CD4-positive, alpha-beta T cell treated with Interleukin-1 beta for 1 hour (primary cell): ENCODE results near the gene AZU1.
"Not testable (repeated sequence)": the region's sequence is repeated elsewhere in the genome, so short reads cannot be mapped to it uniquely, and the experiment has no call there.

Source experiments
- DNase-seq, 2 donors: peaks; one replicate each; pipeline ENCODE4 v3.0.0-alpha.2; 2020 to 2022

AZU1 gene

GRCh38 chr19:831407-832369 is 4.1 kb downstream of the AZU1 start:
- no peak for DNase-seq

DNA sequence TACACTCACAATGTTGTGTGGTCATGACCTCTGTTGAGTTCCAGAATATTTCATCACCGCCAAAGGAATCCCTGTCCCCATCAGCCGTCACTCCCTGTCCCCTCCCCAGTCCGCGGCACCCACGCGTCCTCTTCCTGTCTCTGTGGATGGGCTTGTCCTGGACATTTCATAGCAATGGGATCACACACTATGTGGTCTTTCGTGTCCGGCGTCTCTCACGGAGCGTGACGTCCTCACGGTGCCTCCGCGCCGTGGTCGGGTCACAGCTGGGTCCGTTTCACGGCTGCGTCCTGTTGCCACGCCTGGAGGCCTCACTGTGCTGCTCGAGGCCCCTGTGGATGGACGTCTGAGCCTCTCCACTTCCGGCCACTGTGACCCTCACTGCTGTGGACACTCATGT is 6.6 kb downstream of the AZU1 start:
- DNase-seq, result no peak

GRCh38 chr19:835210-835810 is 7.7 kb downstream of the AZU1 start:
- DNase-seq, result no peak

DNA sequence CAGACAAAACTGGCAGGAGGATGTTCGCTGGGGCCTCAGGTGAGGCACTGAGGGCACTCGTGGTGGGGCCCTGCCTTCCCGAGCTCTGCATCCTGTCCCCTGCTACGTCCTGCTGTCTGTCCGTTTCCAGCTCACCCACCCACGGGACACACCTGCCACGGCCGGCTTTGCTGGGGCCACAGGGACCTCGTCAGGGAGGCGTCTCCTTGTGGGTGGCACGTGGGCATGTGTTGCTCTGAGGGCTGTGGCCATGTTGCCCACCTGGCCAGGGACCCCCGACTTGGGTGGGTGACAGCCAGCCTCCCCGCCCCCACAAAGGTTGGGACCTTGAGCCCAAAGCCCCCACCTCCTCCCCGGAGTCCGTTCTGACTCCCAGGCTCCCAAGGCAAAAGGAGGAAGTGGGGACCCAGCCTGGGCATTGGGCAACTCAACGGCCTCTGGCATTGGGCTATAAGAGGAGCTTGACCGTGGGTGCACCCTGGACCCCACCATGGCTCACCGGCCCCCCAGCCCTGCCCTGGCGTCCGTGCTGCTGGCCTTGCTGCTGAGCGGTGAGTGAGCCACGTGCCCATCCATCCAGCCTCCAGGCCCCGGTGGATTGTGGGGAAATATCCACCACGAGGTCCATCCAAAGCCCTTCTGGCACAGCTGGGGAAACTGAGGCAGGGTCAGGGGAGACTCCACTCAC is 13.0 kb downstream of the AZU1 start, which contains the start of gene PRTN3:
TSS of gene PRTN3 (plus strand) at position 481 of the 688 bp plus-strand sequence. CDS start at position 491, 10 bp downstream.
- peak in 1 of 2 donors; percentile 34 for DNase-seq

DNA sequence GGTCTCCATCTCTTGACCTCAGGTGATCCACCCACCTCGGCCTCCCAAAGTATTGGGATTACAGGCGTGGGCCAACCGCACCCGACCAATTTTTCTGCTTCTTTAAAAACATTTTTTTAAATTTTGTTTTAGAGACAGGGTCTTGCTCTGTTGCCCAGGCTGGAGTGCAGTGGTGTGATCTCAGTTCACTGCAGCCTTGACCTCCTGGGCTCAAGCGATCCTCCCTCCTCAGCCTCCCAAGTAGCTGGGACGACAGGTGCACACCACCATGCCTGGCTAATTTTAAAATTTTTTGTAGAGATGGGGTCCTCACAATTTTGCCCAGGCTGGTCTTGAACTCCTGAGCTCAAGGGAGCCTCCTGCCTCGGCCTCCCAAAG is 15.2 kb downstream of the AZU1 start:
- DNase-seq, result not testable (repeated sequence)

GRCh38 chr19:843180-843835 is 15.7 kb downstream of the AZU1 start:
- DNase-seq, result no peak

GRCh38 chr19:843836-844545 is 16.4 kb downstream of the AZU1 start:
- no peak for DNase-seq

DNA sequence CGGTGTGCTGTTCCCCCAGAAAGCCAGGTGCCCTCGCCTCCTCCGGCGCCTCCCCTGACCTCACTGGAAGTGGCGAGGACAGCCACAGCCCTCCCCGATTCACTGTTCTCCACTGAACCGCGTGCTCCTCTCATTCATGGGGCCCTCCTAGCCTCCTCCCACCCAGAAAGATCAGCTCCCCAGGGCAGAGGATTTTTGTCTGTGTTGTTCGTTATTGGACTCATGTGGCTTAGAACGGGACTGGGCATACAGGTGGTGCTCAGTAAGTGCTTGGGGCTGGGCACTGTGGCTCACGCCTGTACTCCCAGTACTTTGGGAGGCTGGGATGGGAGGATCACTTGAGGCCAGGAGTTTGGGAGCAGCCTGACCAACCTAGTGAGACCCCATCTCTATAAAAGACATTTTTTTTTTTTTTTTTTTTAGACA is 16.9 kb downstream of the AZU1 start:
- no peak for DNase-seq

DNA sequence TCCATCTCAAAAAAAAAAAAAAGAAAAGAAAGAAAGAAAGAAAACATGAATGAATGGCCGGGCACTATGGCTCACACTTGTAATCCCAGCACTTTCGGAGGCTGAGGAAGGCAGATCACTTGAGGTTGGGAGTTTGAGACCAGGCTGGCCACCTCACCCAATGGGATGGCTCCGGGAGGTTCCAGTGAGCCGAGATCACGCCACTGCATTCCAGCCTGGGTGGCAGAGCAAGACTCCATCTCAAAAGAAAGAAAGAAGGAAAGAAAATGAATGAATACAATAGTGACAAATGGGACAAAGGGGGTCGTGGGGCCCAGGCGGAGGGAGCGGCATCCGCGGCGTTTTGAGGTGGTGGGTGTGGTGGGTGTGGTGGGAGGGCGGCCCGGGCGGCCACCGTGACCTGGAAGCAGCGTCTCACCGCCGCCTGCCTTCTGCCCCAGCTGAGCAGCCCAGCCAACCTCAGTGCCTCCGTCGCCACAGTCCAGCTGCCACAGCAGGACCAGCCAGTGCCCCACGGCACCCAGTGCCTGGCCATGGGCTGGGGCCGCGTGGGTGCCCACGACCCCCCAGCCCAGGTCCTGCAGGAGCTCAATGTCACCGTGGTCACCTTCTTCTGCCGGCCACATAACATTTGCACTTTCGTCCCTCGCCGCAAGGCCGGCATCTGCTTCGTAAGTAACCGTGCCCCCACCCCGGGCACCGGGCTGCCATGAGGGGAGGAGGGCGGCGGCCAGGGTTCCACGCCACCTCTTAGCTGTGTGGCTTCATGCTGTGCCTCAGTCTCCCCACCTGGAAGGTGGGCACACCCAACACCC is 18.3 kb downstream of the AZU1 start:
- no peak for DNase-seq

DNA sequence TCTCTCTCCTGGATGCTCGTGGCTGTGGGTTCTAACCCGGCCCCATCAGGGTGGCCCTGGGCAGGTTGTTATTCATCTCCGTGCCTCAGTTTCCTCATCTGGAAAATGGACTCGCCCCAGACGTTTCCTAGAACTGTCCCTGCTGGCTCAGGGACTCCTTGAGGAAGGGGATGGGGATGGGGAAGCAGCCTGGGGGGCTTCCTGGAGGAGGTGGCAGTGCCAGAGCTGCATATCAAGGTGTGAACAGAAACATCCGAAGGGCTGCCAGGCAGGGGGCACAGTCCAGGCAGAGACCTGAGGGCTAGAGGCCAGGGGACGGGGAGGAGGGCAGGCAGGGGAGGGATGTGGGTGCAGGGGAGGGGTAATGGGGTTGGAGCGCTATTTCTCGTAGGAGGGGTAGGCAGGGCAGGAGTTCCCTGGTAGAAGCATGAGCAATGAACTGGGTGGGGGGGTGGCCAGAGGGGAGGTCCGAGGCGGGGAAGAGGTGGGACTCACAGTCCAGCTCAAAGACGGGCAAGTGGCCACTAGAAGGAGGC is 20.8 kb downstream of the AZU1 start:
- DNase-seq, result no peak

- DNase-seq, result not testable (repeated sequence)
These were observed 21.6 kb downstream of the AZU1 start for GRCh38 chr19:849195-849594.

GRCh38 chr19:850221-850978 is 22.8 kb downstream of the AZU1 start:
- no peak for DNase-seq

DNA sequence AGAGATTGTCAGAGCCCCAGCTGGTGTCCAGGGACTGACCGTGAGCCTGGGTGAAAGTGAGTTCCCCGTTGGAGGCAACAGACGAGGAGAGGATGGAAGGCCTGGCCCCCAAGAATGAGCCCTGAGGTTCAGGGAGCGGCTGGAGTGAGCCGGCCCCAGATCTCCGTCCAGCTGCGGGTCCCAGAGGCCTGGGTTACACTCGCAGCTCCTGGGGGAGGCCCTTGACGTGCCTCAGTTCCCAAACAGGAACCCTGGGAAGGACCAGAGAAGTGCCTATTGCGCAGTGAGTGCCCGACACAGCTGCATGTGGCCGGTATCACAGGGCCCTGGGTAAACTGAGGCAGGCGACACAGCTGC is 23.3 kb downstream of the AZU1 start:
- DNase-seq, result no peak

DNA sequence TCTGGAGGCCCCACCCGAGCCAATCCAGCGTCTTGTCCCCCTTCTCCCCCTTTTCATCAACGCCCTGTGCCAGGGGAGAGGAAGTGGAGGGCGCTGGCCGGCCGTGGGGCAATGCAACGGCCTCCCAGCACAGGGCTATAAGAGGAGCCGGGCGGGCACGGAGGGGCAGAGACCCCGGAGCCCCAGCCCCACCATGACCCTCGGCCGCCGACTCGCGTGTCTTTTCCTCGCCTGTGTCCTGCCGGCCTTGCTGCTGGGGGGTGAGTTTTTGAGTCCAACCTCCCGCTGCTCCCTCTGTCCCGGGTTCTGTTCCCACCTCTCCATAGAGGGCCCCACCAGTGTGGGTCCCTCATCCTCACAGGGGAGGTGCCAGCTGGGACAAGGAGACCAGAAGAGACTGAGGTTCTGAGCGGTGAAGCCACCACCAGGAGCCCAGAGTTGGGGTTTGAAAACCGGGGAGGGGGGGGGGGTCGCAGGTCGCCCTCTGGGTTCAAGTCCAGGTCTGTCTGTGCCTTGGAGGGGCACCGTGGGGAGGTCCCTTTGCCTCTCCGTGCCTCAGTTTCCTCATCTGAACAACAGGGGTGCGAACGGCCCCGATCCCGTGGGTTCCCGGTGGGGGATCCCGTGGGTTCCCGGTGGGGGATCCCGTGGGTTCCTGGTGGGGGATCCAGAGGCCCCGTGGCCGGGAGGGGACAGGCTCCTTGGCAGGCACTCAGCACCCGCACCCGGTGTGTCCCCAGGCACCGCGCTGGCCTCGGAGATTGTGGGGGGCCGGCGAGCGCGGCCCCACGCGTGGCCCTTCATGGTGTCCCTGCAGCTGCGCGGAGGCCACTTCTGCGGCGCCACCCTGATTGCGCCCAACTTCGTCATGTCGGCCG is 24.7 kb downstream of the AZU1 start, which contains the start of gene ELANE:
TSS of gene ELANE (plus strand) at position 168 of the 878 bp plus-strand sequence. CDS start at position 194, 26 bp downstream.
- DNase-seq, result no peak

- DNase-seq, result no peak
These were observed 25.5 kb downstream of the AZU1 start for GRCh38 chr19:853014-853585.

GRCh38 chr19:853614-854220 is 26.1 kb downstream of the AZU1 start:
- DNase-seq, result not testable (repeated sequence)

DNA sequence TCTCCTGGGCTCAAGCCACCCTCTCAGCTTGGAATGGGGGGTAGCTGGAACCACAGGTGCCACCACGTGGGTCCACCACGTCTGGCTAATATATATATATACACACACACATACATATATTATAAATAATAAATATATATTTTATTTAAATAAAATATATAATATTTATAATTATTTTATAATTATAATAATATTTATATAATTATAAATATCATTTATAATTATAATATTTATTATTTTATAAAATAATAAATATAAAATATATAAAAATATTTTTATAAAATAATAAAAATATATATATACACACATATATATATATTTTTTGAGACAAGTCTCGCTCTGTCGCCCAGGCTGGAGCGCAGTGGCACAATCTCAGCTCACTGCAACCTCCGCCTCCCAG is 26.9 kb downstream of the AZU1 start:
- DNase-seq, result no peak

DNA sequence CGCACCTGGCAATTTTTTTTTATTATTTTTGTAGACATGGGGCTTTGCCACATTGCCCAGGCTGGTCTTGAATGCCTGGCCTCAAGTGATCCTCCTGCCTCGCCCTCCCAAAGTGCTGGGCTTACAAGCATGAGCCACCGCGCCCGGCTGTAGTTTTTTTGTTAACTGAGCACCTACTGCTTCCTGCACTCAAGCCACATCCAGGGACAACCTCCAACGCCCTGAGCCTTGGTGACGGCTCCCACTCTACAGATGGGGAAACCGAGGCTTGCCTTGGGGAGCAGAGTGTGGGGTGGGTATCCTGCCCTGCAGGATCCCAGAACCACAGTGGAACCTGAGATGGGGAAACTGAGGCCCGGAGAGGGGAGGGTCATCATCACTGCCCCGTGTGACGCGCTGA is 27.5 kb downstream of the AZU1 start:
- DNase-seq, result no peak
